ENCODE results near the gene CYB5R4.

DNA sequence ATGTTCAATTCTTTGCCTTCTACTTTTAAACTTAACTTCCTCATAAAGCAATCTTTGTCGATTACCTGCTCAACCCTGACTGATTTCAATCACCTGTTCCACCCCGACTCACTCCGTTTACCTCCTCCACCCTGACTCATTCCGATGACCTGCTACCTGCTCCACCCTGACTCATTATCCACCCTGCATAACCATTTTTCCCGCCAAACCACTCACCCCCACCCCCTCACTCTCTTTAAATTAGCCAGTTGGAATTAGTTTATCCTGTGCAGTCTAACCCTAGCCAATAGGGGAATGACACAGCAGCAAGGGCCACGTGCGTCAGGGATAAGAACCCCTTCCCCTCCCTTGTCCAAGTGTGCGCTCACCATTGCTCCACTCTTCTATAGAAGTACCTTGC, 117.4 kb downstream of the CYB5R4 start:
- no peak for TF ChIP-seq POLR2A (IDR thresholded peaks at IDR 0.05; ENCODE audit: borderline replicate concordance, extremely low read depth, insufficient read depth, insufficient read length)
- TF ChIP-seq RAD21 (IDR thresholded peaks at IDR 0.05; ENCODE audit: low read depth): no peak
- no peak for TF ChIP-seq SP1 (IDR thresholded peaks at IDR 0.05; ENCODE audit: low read depth)
- TF ChIP-seq, protein P1, sequence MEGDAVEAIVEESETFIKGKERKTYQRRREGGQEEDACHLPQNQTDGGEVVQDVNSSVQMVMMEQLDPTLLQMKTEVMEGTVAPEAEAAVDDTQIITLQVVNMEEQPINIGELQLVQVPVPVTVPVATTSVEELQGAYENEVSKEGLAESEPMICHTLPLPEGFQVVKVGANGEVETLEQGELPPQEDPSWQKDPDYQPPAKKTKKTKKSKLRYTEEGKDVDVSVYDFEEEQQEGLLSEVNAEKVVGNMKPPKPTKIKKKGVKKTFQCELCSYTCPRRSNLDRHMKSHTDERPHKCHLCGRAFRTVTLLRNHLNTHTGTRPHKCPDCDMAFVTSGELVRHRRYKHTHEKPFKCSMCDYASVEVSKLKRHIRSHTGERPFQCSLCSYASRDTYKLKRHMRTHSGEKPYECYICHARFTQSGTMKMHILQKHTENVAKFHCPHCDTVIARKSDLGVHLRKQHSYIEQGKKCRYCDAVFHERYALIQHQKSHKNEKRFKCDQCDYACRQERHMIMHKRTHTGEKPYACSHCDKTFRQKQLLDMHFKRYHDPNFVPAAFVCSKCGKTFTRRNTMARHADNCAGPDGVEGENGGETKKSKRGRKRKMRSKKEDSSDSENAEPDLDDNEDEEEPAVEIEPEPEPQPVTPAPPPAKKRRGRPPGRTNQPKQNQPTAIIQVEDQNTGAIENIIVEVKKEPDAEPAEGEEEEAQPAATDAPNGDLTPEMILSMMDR (IDR thresholded peaks at IDR 0.05 in 2 of 3, conservative IDR thresholded peaks at IDR 0.05 in 1 of 3; ENCODE audit: borderline replicate concordance in 1 of 3, insufficient read depth in 1 of 3, low read depth in 2 of 3, low read length in 2 of 3): no peak
- TF ChIP-seq EZH2phosphoT487 (IDR thresholded peaks at IDR 0.05; ENCODE audit: borderline replicate concordance): no peak
- no peak for TF ChIP-seq EZH2 (IDR thresholded peaks at IDR 0.05)
- TF ChIP-seq, protein P2, sequence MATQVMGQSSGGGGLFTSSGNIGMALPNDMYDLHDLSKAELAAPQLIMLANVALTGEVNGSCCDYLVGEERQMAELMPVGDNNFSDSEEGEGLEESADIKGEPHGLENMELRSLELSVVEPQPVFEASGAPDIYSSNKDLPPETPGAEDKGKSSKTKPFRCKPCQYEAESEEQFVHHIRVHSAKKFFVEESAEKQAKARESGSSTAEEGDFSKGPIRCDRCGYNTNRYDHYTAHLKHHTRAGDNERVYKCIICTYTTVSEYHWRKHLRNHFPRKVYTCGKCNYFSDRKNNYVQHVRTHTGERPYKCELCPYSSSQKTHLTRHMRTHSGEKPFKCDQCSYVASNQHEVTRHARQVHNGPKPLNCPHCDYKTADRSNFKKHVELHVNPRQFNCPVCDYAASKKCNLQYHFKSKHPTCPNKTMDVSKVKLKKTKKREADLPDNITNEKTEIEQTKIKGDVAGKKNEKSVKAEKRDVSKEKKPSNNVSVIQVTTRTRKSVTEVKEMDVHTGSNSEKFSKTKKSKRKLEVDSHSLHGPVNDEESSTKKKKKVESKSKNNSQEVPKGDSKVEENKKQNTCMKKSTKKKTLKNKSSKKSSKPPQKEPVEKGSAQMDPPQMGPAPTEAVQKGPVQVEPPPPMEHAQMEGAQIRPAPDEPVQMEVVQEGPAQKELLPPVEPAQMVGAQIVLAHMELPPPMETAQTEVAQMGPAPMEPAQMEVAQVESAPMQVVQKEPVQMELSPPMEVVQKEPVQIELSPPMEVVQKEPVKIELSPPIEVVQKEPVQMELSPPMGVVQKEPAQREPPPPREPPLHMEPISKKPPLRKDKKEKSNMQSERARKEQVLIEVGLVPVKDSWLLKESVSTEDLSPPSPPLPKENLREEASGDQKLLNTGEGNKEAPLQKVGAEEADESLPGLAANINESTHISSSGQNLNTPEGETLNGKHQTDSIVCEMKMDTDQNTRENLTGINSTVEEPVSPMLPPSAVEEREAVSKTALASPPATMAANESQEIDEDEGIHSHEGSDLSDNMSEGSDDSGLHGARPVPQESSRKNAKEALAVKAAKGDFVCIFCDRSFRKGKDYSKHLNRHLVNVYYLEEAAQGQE (IDR thresholded peaks at IDR 0.05; ENCODE audit: low read depth): no peak
- no peak for TF ChIP-seq ZNF274 (IDR thresholded peaks at IDR 0.05; ENCODE audit: low read depth, low read length)
- no peak for TF ChIP-seq CEBPB (IDR thresholded peaks at IDR 0.05; ENCODE audit: low read depth)
- no peak for TF ChIP-seq JUND (IDR thresholded peaks at IDR 0.05)

All from HCT116 (cell line).